OCI-LY3 (cell line): ENCODE measurements around the gene RAB25.

Experiments
- CTCF ChIP-seq: fragments of 200-600, 300-600 bp; sonication (generic); IDR thresholded peaks from 2 replicates; pipeline ENCODE4 v1.5.1; 2014; ENCODE audit warnings: antibody characterized with exemption, low read length, low read depth
- EZH2phosphoT487 ChIP-seq: fragments of 200-600 bp; shearing (Covaris generic); IDR thresholded peaks from 2 replicates; pipeline ENCODE4 v1.6.1; 2018; ENCODE audit warnings: antibody characterized with exemption, mixed run types, low read depth

DNA sequence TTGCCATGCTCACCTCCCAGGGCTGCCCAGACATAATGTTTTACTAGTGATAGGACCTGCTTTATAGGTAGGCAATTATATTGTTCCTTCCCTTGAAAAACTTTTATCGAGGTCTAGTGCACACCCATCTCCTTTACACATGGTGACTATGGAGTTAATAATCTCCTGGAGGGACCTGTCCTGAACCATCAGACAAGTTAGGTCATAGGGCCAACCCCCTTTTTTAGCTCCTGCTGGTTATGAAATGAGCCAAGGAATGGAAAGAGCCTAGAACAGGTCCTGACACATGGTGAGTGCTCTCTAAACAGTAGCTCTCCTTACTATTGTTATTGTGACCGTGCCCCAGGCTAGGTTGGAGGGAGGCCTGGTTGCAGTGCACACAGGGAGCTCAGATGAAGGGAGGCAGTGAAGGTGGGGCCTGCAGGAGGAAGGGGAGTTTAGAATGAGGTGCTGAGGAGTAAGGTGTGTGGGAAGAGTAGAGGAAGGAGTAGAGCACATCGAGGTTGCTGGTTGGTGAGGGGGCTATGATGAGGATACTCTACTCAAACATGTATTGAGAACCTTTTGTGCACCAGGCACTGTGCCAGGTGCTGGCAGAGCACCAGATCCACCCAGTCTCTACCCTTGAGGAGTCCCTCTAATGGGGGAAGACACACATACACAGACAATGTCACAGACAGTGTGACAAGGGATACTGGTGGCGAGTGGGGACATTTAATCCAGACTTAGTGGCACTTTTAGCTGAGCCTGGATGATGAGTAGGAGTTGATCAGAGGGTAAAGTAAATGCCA, 39.4 kb downstream of the RAB25 start:
- TF ChIP-seq CTCF (no peak), EZH2phosphoT487 (no peak)
